Stimulated activated CD8-positive, alpha-beta memory T cell treated with anti-CD3 and anti-CD28 coated beads, Interleukin-15, amount 100 ng/mL, for 4 hours (primary cell): ENCODE data around the gene PSD4.

Experiments
- DNase-seq, 2 donors: peaks; one replicate each; pipeline ENCODE4 v3.0.0-alpha.2; 2020; ENCODE audit warnings: low read depth in 2 of 2

Gene PSD4

GRCh38 chr2:113223813-113224212 is 50.0 kb downstream of the PSD4 start:
- no peak for DNase-seq

- DNase-seq, result no peak
Observed at GRCh38 chr2:113224647-113225236, 51.0 kb downstream of the PSD4 start.

DNA sequence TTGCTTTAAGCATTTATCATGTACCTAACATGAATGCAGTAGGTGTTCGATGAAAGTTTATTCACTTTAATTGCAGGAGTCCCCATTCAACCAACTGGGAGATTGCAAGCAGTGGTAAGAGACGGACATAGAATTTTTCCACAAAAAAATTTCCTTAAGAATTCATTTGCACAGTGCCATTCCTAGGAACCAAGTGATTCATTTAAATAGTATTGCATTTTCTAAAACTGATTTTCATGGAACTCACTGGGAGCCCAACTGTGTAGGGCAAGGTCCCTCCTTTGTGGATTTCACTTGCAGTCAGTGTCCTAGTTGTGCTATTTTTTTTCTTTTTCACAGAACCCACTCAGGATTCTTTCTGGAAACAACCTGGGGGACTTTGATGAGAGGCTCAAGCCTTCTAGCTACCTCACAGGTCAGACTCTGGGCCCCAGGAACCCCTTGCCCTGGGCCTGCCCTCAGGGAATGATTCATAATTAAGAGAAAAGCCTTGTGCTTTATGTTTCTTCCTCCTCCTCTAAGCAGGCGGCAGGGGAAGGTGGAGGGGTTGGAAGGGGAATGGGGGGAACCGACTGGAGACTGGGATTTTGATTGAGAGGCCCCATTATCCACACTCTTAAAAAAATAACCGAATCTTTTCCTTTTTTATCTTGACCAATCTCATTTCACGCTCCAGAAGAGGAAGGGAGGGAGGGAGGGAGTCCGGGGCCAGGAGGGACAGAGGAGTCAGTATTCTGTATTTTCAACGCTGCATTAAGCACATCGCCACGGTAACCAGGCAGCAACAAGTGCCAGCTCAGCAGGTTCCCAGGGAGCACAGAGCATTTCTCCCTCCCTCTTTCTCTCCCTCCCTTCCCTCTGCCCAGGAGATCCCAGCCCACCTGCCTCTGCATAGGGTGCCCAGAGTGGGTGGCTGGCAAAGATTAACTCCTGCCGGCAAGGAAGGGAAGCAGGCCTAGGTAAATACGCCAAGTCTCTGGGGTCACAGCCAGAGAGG is 51.8 kb downstream of the PSD4 start:
- DNase-seq, result no peak

GRCh38 chr2:113226462-113226861 is 52.7 kb downstream of the PSD4 start:
- DNase-seq, result no peak

DNA sequence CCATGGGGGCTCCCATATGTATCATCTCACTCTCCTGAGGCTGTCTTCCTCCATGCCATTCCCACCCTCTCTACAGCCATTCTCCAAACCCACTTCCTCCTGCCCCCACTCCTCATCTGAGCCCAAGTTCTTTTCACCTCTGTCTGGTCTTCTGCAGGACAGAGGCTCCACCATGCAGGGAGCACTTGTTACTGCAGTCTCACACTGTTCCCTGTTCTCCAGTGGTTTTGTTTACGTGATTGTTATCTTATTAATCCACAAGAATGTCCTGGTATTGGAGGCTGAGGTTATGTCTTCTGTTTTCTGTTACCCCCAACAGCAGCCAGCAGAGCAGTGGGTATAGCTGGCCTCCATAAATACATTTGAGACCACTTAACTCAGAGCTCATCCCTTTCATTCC is 53.5 kb downstream of the PSD4 start:
- no peak for DNase-seq

DNA sequence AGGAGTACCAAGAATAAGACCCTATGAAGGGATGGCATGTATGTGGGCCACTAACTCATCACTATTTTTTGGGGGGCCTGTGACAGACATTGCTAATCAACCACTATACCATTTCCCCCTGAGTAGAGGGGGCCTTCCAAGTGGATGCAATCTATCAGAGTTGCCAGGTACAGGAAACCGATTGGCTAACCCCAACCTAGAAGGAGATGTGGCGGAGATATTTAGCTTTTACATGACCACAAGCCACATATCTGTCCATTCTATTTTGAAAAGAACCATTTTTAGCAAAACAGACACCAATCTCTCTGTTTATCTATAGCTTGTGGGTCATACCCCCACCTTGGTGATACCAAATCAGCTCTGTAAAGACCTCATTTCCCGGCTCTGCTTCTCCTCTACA is 53.9 kb downstream of the PSD4 start:
- DNase-seq, result no peak

DNA sequence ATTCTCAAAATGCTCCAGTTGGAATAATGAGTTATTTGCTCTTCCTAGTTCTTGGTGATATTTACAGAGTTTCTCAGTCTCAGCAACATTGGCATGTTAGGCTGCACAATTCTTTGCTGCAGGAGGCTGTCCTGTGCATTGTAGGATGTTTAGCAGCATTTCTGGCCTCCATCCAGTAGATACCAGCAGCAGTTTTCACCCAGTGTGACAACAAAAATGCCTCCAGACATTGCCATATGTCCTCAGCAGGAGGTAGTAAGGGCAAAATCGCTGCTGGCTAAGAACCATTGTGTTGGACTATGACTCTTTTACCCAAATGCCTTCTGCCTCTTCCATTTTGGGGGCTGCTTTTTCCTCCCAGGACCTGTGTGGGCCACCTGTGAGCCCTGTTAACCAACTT is 54.6 kb downstream of the PSD4 start:
- DNase-seq, result no peak

DNA sequence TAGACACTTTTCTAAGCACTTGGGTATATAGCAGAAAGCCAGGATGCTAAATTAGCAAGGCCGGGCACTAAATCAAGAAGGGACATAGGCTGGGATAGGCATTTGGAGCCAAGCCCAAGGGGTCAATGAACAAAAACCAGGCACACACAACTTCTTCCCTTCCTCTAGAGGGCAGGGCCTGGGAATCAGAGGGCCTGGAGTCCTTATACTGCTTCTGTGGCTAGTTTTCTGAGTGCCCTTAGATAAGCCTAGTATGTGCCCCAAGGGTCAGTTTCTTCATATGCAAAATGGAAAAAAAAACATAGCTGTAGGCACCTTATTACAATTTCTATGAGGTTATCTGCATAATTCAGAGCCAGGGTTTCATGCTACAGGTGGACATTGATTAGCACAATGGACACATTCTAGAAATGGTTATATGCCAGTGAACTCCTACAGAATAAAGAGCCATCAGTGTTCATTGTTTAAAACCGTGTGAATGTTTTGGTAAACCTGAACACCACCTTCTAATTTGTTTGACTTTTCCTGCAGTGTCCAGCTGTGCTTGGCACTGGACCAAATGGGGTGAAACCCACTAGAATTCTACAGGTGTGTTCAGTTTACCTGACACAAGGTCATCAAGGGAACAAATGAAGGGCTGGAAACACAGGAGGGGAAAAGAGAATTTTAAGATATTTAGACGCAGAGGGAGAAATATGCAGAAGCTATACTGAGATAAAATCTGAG is 55.4 kb downstream of the PSD4 start:
- DNase-seq, result no peak

DNA sequence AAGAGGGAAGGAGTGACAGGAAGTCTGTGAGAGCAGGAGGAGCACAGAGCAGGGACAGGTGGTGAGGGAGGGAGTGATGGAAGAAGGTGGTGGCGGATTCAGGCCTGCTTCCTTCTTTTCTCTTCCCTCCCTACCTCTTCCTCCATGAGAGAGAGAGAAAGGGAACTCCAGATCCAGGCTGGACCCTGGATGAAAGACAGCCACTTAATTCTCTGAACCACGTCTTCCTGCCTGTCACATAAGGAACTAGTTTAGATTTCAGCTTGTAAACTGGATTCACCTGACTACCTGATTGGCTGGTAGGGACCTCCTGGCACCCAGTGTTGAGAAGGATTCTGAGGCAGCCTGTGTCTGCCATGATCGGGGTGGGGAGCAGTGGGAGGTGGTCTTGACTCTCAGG is 56.0 kb downstream of the PSD4 start:
- no peak for DNase-seq

- DNase-seq, result no peak
Observed at GRCh38 chr2:113230531-113230930, 56.8 kb downstream of the PSD4 start.

DNA sequence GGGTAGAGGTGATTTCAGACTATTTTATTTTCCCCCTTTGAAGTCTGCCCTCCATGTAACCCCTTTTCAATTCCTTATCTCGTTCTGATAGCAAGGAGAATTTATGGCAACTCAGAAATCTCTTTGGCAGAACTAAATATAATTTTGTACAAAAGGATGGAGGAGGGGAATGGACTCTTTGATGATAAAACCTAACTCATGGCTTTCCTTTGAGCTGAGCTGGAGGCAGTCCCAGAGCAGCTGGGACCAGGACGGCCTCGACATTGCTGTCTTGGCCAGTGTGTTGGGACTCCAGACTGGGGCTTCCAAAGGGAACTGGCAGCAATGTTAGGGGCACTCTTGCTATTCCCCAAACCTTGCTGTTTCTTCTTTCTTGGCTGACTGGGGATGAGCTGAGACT is 57.3 kb downstream of the PSD4 start:
- no peak for DNase-seq

GRCh38 chr2:113232123-113232522 is 58.4 kb downstream of the PSD4 start:
- DNase-seq, result no peak

DNA sequence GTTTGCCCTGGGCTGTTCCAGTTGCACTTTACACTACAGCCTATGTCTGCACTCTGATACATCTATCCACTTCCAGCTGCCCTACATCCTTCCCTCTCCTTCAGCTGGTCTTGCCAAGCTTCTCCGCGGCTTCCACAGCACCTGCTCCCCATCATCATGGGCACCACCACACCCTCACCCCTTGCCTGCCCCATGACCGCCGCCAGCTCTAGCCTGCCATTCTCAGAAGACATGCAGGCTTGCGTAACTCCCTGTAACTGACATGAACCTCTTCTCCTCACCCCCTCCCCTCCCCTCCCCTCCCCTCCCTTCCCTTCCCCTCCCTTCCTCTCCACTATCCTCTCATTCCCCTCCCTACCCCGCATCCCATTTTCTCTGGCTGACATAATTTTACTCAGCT is 59.0 kb downstream of the PSD4 start:
- DNase-seq, result no peak

DNA sequence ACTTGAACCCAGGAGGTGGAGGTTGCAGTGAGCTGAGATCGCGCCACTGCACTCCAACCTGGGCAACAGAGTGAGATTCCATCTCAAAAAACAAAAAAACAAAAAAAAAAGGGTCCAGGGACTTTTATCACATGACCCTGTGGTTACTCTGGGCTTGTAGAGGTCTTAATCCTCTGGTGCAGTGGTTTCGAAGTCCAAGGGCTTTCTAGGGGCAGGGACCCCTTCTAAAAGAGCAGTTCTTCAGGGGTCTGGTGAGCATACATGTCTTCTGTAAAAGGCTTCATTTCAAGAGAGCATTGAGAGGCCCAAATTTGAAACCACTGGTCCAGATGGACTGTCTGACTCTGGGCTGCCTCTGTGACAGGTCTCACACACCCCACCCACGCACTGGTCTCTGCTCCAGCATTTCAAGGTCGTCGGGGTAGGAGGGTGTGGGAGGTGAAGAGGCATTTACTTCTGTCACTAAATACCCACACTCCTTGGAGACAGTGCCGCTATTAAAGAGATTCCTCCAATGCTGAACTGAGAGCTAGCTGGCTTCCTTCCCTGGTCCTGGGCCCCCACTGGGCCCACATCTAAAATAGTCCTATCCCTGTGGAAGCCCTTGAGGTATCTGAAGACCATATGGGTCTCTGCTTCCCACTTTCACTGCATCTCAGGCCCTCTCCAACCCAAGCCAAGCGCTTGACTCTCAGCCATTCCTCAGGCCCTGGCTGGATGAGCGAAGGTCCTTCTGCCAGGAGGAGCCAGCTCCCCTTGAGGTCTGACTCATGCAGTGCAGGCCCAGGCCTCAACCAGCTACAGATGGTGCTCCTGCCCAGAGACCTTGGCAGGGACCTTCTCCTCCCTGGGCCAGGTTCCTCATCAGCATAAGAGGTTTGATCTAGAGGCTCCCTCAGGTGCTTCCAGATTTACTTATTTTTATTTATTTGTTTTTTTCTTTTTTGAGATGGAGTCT is 60.1 kb downstream of the PSD4 start:
- no peak for DNase-seq

GRCh38 chr2:113234721-113235346 is 61.1 kb downstream of the PSD4 start:
- no peak for DNase-seq

DNA sequence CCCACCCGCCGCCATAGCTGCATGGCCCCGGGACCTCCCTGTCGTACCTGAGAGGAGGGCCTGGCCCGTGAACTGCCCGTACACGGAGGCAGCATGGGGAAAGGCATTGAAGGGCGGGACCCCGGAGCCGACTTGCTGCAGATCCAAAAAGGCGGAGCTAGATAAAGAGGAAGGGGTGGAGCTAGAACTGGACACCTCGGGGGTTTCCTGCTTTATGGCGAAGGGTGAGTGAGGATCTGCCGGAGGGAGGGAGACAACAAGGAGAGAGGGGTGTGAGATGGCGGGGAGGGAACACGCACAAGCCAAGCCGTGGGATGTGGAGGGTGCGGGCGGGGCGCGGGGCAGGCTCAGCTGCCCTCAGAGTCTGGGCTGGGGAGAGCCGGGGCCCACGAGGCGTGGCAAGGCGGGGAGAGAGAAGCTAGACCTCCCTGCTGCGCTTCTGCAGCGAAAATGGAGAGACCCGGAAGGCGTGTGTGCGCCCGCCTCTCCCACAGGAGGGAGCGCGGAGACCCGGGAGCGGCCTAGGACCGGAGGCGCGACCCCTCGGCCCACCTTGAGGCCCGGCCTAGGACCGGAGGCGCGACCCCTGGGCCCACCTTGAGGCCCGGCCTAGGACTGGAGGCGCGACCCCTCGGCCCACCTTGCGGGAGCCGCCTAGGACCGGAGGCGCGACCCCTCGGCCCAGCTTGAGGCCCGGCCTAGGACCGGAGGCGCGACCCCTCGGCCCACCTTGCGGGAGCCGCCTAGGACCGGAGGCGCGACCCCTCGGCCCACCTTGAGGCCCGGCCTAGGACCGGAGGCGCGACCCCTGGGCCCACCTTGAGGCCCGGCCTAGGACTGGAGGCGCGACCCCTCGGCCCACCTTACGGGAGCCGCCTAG is 61.8 kb downstream of the PSD4 start:
- peak; percentile 41 to 58 for DNase-seq

- DNase-seq, result no peak
Observed at GRCh38 chr2:113236367-113237159, 62.8 kb downstream of the PSD4 start.

GRCh38 chr2:113237604-113238160 is 63.9 kb downstream of the PSD4 start:
- no peak for DNase-seq
